ENCODE data around the gene TBRG1.
A peak's percentile ranks its signal among the peaks of the same experiment; 100 is the strongest.

TBRG1 gene

GRCh38 chr11:124663861-124664260 lies 41.2 kb downstream of the TBRG1 start:
- no peak for DNase-seq

GRCh38 chr11:124667601-124668000 lies 44.9 kb downstream of the TBRG1 start:
- DNase-seq: no peak

- DNase-seq: peak; percentile 34 to 73
Measured at GRCh38 chr11:124669193-124669592, 46.5 kb downstream of the TBRG1 start.

- peak; percentile 47 to 48 for DNase-seq
Measured at GRCh38 chr11:124670732-124671131, 48.1 kb downstream of the TBRG1 start.

- no peak for DNase-seq
Measured at GRCh38 chr11:124672536-124673215, 50.0 kb downstream of the TBRG1 start.

GRCh38 chr11:124673333-124674167 lies 50.9 kb downstream of the TBRG1 start, which contains the start of the genes SIAE and SPA17:
TSS of gene SIAE (minus strand) at chr11:124673739. CDS start at chr11:124673708, 31 bp downstream.
TSS of gene SPA17 (plus strand) at chr11:124673904. CDS start at chr11:124675265, 1,361 bp downstream.
- peak; percentile 91 for DNase-seq

GRCh38 chr11:124674168-124674517 lies 51.5 kb downstream of the TBRG1 start:
- no peak for DNase-seq

GRCh38 chr11:124674571-124674970 lies 51.9 kb downstream of the TBRG1 start:
- DNase-seq: no peak

GRCh38 chr11:124676386-124676785 lies 53.7 kb downstream of the TBRG1 start:
- no peak for DNase-seq

- no peak for DNase-seq
Measured at GRCh38 chr11:124678416-124678815, 55.8 kb downstream of the TBRG1 start.

- DNase-seq: no peak
Measured at GRCh38 chr11:124681421-124681820, 58.8 kb downstream of the TBRG1 start.

GRCh38 chr11:124682443-124682842 lies 59.8 kb downstream of the TBRG1 start:
- no peak for DNase-seq
